ENCODE results near the gene PLA2G4D. TPM values are rescaled to one million over a fixed set of nuclear protein-coding genes. Genes with fewer than 3 reads are reported as not detected.

The PLA2G4D gene
- polyA plus RNA-seq, 1 of the 3 experiments (the other 2 are of a cell fraction) = not detected

DNA sequence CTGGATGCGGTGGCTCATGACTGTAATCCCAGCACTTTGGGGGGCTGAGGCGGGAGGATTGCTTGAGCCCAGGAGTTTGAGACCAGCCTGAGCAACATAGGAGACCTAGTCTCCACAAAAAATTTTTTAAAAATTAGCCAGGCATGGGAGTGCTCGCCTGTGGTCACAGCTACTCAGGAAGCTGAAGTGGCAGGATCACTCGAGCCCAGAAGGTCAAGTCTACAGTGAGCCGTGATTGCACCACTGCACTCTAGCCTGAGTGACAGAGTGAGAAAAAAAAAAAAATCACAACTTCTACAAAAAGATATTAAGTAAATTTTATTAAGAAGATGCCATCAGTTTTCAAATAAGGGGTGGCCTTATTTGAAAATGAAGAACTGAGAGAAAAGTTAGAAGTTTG, 11.9 kb upstream of the PLA2G4D start:
- Histone ChIP-seq H3K4me2 (no peak overlapping the region), H3K9ac (no peak overlapping the region), H3K27me3 (ENCODE audit: insufficient read depth) (no peaks in the 10 kb centered on the region; the same call in 1 of the 2 replicates), H3K9me2 (no peaks in the 10 kb centered on the region), H3K79me2 (ENCODE audit: insufficient read depth) (no peaks in the 10 kb centered on the region), H3K4me1 (ENCODE audit: control insufficient read depth in 1 of 2, insufficient read depth in 2 of 2, low read depth in 1 of 2, low read length in 1 of 2) (peaks cover 4 to 6% of the 10 kb centered on the region in 2 experiments; a peak in 1 of 4 replicates), H3K9me3 (no peaks in the 10 kb centered on the region), H2AFZ (ENCODE audit: low read depth) (no peak overlapping the region), H3K27ac (ENCODE audit: low read depth in 2 of 2, low read length in 1 of 2) (no peak overlapping the region), H4K20me1 (ENCODE audit: insufficient read depth) (no peaks in the 10 kb centered on the region), H3F3A (replicated peaks; ENCODE audit: insufficient read depth) (peaks cover 3% of the 10 kb centered on the region), H3K4me3 (ENCODE audit: low read depth in 2 of 2, low read length in 1 of 2) (no peak overlapping the region), H3K36me3 (replicated peaks in 1 of 2; ENCODE audit: control insufficient read depth in 1 of 2, insufficient read depth in 2 of 2, low read length in 1 of 2) (no peaks in the 10 kb centered on the region)
- TF ChIP-seq JUND (IDR thresholded peaks at IDR 0.05) (no peak), TAF1 (IDR thresholded peaks at IDR 0.05; ENCODE audit: borderline replicate concordance, low read depth, low read length) (no peak), EZH2phosphoT487 (IDR thresholded peaks at IDR 0.05; ENCODE audit: borderline replicate concordance, low read depth) (no peak), ELF1 (IDR thresholded peaks at IDR 0.05) (no peak), RCOR1 (IDR thresholded peaks at IDR 0.05; ENCODE audit: low read length) (no peak), GABPA (IDR thresholded peaks at IDR 0.05; ENCODE audit: low read depth) (no peak), GATA2 (CRISPR knock-in tag; IDR thresholded peaks at IDR 0.05) (no peak), YY1 (IDR thresholded peaks at IDR 0.05; ENCODE audit: low read depth) (no peak), POLR2AphosphoS5 (IDR thresholded peaks at IDR 0.05; ENCODE audit: low read depth, low read length) (no peak), FOXJ3 (CRISPR knock-in tag; IDR thresholded peaks at IDR 0.05) (no peak)
- TF ChIP-seq, protein P1, sequence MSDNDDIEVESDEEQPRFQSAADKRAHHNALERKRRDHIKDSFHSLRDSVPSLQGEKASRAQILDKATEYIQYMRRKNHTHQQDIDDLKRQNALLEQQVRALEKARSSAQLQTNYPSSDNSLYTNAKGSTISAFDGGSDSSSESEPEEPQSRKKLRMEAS (IDR thresholded peaks at IDR 0.05; ENCODE audit: low read depth) = no peak
- TF ChIP-seq, protein P2, sequence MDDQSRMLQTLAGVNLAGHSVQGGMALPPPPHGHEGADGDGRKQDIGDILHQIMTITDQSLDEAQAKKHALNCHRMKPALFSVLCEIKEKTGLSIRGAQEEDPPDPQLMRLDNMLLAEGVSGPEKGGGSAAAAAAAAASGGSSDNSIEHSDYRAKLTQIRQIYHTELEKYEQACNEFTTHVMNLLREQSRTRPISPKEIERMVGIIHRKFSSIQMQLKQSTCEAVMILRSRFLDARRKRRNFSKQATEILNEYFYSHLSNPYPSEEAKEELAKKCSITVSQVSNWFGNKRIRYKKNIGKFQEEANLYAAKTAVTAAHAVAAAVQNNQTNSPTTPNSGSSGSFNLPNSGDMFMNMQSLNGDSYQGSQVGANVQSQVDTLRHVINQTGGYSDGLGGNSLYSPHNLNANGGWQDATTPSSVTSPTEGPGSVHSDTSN (IDR thresholded peaks at IDR 0.05) = no peak
- TF ChIP-seq, protein P3, sequence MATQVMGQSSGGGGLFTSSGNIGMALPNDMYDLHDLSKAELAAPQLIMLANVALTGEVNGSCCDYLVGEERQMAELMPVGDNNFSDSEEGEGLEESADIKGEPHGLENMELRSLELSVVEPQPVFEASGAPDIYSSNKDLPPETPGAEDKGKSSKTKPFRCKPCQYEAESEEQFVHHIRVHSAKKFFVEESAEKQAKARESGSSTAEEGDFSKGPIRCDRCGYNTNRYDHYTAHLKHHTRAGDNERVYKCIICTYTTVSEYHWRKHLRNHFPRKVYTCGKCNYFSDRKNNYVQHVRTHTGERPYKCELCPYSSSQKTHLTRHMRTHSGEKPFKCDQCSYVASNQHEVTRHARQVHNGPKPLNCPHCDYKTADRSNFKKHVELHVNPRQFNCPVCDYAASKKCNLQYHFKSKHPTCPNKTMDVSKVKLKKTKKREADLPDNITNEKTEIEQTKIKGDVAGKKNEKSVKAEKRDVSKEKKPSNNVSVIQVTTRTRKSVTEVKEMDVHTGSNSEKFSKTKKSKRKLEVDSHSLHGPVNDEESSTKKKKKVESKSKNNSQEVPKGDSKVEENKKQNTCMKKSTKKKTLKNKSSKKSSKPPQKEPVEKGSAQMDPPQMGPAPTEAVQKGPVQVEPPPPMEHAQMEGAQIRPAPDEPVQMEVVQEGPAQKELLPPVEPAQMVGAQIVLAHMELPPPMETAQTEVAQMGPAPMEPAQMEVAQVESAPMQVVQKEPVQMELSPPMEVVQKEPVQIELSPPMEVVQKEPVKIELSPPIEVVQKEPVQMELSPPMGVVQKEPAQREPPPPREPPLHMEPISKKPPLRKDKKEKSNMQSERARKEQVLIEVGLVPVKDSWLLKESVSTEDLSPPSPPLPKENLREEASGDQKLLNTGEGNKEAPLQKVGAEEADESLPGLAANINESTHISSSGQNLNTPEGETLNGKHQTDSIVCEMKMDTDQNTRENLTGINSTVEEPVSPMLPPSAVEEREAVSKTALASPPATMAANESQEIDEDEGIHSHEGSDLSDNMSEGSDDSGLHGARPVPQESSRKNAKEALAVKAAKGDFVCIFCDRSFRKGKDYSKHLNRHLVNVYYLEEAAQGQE (IDR thresholded peaks at IDR 0.05; ENCODE audit: low read depth, low read length) = no peak
- TF ChIP-seq, protein P4, sequence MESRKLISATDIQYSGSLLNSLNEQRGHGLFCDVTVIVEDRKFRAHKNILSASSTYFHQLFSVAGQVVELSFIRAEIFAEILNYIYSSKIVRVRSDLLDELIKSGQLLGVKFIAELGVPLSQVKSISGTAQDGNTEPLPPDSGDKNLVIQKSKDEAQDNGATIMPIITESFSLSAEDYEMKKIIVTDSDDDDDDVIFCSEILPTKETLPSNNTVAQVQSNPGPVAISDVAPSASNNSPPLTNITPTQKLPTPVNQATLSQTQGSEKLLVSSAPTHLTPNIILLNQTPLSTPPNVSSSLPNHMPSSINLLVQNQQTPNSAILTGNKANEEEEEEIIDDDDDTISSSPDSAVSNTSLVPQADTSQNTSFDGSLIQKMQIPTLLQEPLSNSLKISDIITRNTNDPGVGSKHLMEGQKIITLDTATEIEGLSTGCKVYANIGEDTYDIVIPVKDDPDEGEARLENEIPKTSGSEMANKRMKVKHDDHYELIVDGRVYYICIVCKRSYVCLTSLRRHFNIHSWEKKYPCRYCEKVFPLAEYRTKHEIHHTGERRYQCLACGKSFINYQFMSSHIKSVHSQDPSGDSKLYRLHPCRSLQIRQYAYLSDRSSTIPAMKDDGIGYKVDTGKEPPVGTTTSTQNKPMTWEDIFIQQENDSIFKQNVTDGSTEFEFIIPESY (IDR thresholded peaks at IDR 0.05; ENCODE audit: borderline replicate concordance, low read depth) = no peak
- ChIA-PET CTCF (interaction anchor here (2.4 to 3.0 kb wide), 2 partner anchors 23 to 32 kb away, joined by 7 to 16 read pairs; no protein-coding TSS in a partner anchor), POLR2A (no interaction called here)
- DNase-seq = no peak
- WGBS (ENCODE audit: low lambda C conversion rate) = 84% methylated on average over 5 of the region's 5 CpGs

Data from SK-N-SH (cell line).